HG03108 (cell line): Measurements from ENCODE around the gene OSCP1.
"Not testable (repeated sequence)": the region's sequence is repeated elsewhere in the genome, so short reads cannot be mapped to it uniquely, and the experiment has no call there.

ENCODE experiments used
- ATAC-seq: cut with Tn5 transposase; IDR thresholded peaks from one replicate; pipeline ENCODE4 v1.9.1; 2021; ENCODE audit warnings: moderate library complexity; ENCODE audit not compliant: unreplicated experiment

Gene OSCP1, protein sequence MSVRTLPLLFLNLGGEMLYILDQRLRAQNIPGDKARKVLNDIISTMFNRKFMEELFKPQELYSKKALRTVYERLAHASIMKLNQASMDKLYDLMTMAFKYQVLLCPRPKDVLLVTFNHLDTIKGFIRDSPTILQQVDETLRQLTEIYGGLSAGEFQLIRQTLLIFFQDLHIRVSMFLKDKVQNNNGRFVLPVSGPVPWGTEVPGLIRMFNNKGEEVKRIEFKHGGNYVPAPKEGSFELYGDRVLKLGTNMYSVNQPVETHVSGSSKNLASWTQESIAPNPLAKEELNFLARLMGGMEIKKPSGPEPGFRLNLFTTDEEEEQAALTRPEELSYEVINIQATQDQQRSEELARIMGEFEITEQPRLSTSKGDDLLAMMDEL

DNA sequence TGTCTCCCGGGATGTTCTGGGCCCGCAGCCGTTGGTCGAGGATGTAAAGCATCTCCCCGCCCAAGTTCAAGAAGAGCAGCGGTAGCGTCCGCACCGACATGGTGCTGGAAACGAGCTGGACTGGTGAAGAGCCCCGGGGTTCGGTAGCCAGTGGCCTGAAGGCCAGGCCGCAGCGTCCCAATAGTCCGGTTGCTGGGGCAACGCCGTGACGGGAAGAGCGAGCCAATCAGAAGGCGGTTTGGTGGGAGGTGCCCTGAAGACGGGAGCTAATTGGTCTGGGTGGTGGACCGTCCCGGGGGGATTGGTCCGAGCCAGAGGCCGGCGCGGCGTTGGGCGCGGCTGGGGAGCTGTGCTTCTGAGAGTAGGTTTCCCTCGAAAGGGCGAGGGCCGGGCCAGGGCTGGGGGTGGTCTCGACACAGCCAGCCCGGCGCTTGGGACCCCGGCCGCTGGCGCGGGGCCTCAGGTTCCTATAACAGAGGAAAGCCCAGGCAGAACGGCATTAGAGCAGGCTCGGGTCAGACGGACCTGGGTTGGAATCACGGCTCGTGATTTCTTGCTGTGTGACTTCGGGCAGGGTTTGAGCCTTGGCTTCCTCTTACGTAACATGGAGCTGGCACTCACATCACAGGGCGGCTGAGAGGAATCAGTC, at the start of gene OSCP1:
Gene OSCP1 (minus strand): TSS at position 182 of the 649 bp plus-strand sequence. CDS start 82 bp downstream, at position 100.
- peak; percentile 97 for ATAC-seq

DNA sequence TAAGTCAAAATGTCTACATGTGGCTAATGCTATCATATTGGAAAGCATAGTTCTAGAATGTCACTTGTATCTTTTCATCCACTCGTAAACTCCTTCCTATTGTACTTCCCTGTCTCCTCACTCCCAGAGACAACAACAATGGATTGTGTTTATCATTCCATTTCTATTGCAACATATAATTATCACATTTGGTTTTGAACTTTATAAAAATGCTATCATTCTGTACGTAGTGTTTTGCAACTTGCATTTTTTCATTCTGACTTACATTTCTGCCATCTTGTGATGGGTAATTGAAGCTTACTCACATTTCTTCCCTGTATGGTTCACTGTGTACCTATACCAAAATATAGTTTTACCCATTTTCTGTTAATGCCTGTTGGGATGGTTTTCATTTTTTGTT, 47.0 kb upstream of the OSCP1 start:
- ATAC-seq = no peak

DNA sequence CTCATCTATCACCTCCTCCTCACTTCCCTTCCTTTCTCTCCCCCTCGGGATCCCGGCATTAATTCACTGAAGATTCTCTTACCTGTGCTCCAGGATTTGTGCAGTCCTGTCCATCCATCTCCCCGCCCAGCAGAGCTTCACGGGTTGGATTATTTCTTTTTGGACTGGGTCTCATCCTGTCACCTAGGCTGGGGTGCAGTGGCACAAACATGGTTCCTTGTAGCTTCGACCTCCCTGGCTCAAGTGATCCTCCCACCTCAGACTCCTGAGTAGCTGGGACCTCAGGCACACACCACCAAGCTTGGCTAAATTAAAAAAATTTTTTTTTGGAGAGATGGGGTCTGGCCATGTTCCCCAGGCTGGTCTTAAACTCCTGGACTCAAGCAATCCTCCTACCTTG, 44.7 kb upstream of the OSCP1 start:
- no peak for ATAC-seq

DNA sequence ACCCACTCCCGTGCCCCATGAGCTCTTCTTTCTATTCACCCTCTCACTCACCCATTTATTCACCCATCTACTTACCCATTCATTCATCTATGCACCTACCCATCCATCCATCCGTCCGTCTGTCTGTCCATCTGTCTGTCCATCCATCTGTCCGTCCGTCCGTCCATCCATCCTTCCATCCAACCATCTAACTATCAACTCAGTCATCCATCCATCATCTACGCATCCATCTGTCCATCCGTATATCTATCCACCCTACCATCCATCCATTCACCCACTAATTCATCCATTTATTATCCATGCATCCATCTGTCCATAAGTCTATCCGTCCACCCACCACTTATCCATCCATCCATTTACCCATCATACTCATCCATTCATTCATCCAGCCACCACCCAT, 43.3 kb upstream of the OSCP1 start:
- ATAC-seq = no peak

DNA sequence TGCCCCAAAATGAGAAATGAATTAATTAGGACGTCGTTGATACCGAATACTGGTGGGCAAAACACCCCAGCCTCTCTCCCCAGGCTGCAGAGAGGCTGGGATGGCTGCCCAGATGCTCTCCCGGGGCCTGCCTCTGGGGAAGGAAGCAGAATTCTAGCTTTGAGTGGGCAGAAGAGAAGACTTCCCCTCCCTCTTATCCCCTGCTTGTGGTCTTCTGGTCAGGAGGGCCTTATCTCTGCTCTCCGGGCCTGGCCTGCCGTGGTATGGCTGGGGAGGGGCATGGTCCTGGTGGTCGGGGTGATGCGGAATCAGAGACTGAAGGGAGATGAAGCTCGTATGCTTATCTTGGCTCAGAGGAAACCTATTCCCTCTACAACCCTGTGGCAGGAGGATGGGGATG, 42.2 kb upstream of the OSCP1 start:
- no peak for ATAC-seq

DNA sequence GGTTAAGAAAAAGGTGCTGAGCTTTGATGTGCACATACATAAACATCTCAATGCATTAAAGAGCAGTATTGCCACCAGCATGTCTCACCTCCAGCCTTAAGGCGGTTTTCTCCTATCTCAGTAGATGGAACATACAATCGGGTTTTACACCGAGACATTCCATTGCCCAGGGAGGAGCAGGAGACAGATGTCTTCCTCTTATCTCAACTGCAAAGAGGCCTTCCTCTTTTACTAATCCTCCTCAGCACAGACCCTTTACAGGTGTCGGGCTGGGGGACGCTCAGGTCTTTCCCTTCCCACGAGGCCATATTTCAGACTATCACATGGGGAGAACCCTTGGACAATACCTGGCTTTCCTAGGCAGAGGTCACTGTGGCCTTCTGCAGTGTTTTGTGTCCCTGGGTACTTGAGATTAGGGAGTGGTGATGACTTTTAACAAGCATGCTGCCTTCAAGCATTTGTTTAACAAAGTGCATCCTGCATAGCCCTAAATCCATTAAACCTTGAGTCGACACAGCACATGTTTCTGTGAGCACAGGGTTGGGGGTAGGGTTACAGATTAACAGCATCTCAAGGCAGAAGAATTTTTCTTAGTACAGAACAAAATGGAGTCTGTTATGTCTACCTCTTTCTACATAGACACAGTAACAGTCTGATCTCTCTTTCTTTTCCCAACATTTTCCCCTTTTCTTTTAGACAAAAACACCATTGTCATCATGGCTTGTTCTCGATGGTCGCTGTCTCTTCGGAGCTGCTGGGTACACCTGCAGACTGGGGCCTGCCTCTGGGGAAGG, 39.2 kb upstream of the OSCP1 start:
- ATAC-seq = not testable (repeated sequence)

DNA sequence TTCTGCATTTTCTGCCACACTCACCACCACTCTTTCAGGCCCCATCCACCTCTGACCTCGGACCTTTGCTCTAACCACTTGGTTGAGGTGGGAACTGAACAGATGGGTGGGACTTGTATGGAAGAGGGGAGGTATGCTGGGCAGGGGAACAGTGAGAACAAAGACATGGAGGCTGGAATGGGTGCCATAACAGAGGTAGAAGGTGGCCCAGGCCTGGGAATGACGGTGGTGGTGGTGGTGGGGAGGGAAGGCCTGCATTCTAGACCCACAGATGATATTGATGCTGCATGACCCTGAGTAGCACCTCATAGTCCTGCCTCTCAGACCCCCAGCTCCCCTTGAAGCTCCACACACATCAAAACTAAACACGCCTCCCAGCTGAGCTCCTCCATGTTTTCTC, 37.7 kb upstream of the OSCP1 start:
- ATAC-seq = no peak

DNA sequence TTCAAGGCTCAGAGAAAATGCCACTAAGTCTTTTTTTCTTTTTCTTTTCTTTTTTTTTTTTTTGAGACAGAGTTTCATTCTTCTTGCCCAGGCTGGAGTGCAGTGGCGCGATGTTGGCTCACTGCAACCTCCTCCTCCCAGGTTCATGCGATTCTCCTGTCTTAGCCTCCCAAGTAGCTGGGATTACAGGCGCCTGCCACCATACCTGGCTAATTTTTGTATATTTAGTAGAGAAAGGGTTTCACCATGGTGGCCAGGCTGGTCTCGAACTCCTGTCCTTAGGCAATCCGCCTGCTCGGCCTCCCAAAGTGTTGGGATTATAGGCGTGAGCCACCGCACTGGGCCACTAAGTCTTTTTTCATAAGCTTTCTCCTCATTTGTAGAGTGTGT, 37.1 kb upstream of the OSCP1 start:
- not testable (repeated sequence) for ATAC-seq

DNA sequence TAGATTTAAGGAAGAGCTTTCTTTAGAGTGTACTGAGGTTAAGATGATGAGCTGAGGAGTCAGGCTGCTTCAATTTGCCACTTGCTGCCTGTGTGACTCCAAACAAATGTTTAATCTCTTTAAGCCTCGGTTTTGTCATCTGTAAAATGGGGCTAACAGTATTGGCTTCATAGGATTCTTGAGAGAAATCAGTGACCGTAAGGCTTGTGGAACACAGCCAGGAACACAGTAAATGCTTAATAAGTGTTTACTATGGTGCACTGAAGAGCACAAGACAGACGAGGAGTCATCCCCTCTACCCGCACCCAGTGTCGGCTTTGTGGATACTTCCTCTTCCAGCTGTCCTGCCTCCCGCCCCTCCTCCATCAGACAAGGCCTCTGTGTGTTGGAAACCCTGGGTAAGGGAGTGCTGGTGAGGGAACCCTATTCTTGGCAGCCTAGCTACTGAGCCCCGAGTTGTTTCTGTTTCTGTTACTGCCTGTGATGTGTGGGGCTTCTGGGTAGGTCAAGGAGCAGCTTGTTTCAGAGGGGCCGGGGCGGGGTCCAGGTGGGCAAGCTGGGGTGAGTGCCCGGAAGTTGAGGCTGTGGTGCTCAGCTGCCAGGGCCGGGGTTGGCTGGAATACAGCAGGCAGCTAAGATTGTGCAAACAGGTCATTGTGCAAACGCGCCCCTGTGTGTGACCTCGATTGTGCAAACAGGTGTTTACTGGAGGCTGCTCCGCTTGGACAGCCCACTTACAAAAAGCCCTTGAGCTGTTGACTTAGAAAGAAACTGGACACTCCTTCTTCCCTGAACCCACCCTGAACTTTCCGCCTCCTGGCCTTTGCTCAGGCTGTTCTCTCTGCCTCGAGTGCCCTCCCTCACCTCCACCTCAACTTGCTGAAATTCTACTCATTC, 36.4 kb upstream of the OSCP1 start:
- ATAC-seq = no peak

DNA sequence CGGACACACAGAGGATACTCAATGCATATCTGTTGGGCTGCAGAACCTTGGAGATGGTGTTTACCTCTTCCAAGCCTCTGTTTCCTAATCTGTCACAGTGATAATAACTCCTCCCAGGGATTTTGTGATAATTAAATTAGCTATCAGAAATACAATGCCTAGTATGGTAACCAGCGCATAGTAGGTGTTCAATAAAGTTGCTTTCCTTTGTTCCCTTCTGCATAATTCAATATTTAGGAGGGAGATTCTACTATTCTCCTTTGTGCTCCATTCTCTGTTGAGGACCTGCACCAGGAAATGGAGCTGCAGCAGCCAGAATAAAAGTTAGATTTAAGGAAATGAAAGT, 35.8 kb upstream of the OSCP1 start:
- no peak for ATAC-seq

DNA sequence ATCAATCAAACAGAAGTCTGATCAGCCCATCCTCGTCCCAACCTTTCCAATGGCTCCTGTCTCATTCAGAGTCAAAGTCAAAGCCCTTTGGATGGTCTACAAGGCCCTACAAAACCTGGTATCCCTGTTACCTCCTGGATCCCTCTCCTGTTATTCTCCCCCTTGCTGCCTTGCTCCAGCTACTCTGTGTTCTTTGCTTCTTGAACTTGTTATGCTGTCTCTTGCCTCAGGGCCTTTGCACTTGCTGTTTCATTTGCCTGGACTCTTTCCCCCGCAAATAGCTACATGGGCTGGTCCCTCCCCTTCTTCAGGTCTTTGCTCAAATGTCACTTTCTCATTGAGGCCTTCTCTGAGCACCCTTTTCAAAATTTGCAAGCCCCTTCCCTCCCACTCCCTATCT, 33.8 kb upstream of the OSCP1 start:
- no peak for ATAC-seq

DNA sequence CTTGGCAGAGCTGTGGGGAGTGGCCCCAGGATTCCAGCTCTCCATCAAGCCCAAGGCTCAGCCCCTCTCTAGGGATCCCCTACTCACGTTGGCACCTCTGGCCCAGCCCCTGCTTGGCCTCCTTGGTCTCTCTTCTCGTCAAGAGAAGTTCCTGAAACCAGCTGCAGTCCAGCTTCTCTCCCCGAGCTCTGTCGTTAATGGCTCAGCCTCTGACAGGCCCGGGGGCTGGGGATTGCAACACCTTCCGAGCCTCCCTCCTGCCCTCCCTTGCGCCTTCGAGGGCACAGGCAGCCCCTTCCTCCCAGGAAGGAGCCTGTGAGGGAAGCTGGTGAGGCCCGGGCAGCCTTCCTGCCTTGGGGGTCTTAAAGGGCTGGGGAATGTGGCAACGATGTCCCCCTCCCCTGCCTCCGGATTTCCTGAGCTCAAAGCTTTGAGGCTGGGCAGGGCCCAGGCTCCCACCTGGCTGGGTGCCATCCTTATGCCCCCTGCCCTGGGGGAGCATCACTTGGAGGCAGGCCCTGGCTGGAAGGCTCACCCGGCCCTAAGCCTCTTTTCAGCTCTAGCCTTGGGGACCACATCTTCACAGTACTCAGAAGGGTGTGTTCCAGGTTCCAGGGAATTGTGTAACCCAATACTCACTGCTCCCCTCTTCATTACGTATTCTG, 32.6 kb upstream of the OSCP1 start, which contains the start of gene CSF3R:
Gene CSF3R (minus strand): TSS at position 190 of the 665 bp plus-strand sequence. CDS start 3,417 bp downstream, outside the sequence.
- ATAC-seq = no peak

DNA sequence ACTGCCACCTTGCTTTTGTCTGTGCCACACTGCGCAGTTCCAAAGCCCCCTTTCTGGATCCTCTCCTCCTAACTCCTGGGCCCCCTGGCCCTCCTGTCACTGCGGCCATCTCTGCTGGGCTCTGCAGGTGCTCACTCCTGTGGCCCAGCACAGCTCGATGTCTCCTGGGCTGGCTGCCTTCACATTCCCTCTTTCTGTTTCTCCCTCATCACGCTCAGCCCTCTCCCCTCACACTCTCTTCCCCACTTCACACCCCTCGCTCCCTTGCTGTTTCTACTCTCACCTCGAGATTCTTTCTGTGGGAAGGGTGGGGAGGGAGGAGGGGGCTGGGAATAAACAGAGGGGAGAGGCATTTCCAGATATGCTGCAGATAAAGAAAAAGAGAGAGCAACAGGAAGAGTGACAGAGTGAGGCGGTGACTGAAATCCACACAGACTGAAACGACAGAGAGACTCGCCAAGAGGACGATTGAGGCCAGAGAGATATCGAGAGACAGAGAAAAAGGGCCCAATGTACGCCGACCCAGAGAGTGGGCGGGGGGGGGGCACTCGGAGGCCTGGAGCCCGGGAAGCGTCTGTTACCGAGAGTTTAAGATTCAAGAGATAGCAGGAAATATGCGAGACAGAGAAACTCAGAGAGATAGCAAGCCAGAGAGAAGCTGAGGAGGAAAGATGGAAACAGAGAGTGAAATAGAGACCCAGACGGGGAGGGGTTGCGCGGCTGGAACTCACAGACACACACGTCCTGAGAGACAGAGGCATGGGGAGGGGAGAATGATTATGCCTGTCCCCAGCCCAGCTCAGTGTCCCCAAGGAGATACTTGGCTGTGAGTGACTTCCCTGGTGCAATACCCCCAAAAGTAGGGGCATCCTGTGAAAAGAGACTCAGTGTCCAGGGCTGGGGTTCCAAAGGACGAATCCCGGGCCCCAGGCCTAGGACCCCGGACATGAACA, 31.8 kb upstream of the OSCP1 start:
- no peak for ATAC-seq

DNA sequence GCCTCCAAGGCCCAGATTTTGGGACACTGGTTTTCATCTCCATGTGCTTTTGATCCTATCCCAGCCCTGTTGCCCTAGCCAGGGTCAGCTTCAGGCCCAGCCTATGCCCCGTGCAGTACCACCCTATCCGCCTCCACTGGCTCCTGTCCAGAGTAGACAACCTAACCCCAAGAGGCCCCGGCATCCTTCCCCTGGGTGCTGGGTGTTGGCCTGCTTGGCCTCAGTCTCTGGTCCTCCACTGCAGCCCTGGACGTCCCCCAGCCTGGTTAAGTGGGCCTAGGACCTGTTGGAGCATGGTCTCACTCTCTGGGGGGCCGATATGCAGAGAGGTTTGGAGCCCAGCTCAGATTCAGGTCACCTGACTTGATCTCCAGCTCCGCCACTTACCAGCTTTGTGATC, 30.8 kb upstream of the OSCP1 start:
- ATAC-seq = no peak

DNA sequence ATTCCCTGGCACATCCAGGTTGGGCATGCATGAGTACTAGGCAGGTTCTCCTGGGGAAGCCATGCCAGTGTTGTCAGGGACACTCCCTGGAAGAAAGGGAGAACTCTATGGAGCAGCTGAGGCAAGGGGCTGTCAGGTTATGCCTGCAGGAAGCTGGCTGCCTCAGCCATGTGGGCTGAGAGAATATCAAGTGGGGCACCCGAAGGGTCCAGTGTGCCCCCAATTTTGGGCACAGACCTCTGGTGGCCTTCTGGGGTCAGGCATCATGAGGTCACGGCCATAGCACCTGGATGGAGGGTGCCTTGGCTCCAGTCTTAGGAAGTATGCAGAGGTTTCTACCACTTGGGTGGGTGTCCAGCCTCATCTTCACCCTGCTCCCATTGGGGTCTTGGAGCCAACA, 29.9 kb upstream of the OSCP1 start:
- ATAC-seq = no peak

DNA sequence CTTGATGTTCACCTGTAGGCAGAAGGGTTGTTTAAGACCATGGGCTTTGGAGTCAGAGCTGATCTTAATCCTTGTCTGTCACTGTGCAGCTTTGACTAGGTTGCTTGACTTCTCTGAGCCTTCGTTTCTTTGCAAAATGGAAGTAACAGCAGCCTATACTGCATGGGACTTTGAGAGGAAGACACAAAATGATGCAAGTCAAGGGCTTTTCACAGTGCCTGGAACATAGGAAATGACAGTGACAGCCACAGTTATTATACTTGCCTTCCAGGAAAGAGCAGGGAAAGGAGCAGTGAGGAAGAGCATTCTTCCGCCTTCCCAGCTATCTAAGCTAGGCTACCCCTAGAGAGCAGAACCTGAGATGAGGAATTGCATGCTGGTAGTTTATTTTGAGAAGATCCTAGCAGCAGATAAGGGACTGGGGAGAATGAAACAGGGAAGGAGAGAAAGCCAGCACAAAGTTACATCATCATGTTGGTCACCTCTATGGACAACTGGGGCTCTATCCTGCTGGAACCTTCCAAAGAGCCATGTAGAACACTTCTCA, 29.3 kb upstream of the OSCP1 start:
- no peak for ATAC-seq

DNA sequence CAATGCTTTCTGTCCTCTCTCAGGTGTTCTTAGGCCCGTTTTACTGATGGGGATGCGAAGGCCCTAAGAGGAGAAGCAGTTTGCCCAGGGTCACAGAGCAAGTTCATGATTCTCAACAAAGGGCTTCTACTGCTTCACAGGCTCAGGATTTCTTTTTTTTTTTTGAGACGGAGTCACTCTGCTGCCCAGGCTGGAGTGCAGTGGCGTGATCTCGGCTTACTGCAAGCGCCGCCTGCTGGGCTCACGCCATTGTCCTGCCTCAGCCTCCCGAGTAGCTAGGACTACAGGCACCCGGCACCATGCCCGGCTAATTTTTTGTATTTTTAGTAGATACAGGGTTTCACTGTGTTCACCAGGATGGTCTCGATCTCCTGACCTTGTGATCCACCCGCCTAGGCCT, 27.4 kb upstream of the OSCP1 start:
- not testable (repeated sequence) for ATAC-seq

DNA sequence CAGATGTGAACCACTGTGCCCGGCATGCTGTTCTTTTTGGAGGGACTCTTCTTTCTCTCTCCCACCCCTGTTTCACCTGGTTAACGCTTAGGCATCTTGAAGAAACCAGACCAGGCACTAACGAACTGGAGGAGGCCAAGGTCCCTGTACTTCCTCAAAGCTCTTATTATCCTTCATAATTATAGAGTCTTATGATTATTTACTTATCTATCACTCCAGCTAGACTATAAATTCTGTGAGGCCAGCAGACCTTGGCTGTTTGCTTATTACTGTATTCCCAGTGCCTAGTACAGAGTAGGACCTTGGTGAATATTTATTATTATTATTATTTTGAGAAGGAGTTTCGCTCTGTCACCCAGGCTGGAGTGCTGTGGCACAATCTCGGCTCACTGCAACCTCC, 26.7 kb upstream of the OSCP1 start:
- no peak for ATAC-seq
